ENCODE data around the gene IPO9.

Gene IPO9

GRCh38 chr1:201861448-201861847 is 32.5 kb downstream of the IPO9 start:
- H3K4me1 ChIP-seq: no peaks in the 10 kb centered on the region
- H3K4me2 ChIP-seq (ENCODE audit: low read length): no peak overlapping the region
- H3K9me3 ChIP-seq (ENCODE audit: control insufficient read depth, low read length): no peaks in the 10 kb centered on the region
- H3K27ac ChIP-seq: no peak overlapping the region
- H3K36me3 ChIP-seq (ENCODE audit: control insufficient read depth, insufficient read depth, low read length): no peaks in the 10 kb centered on the region
- H3K79me2 ChIP-seq: no peaks in the 10 kb centered on the region
- TF ChIP-seq CTCF (IDR thresholded peaks at IDR 0.05): no peak
- H3K9ac ChIP-seq: no peak overlapping the region
- H3K27me3 ChIP-seq (ENCODE audit: control insufficient read depth, insufficient read depth, low read length): no peaks in the 10 kb centered on the region
- H2AFZ ChIP-seq: no peak overlapping the region
- H3K4me3 ChIP-seq (ENCODE audit: low read depth, low read length): no peak overlapping the region

GRCh38 chr1:201870397-201870796 is 41.4 kb downstream of the IPO9 start:
- Histone ChIP-seq H3K4me1 (no peaks in the 10 kb centered on the region), H3K36me3 (ENCODE audit: control insufficient read depth, insufficient read depth, low read length) (no peaks in the 10 kb centered on the region), H3K79me2 (no peaks in the 10 kb centered on the region), H2AFZ (no peak overlapping the region), H3K27ac (no peak overlapping the region), H3K27me3 (ENCODE audit: control insufficient read depth, insufficient read depth, low read length) (no peaks in the 10 kb centered on the region), H3K9ac (no peak overlapping the region), H3K9me3 (ENCODE audit: control insufficient read depth, low read length) (no peaks in the 10 kb centered on the region), H3K4me2 (ENCODE audit: low read length) (no peak overlapping the region), H3K4me3 (ENCODE audit: low read depth, low read length) (no peak overlapping the region)
- no peak for TF ChIP-seq CTCF (IDR thresholded peaks at IDR 0.05)

- H3K79me2 ChIP-seq: no peaks in the 10 kb centered on the region
- no peak overlapping the region for H3K9ac ChIP-seq
- no peak overlapping the region for H3K4me3 ChIP-seq (ENCODE audit: low read depth, low read length)
- no peak overlapping the region for H3K4me2 ChIP-seq (ENCODE audit: low read length)
- no peaks in the 10 kb centered on the region for H3K36me3 ChIP-seq (ENCODE audit: control insufficient read depth, insufficient read depth, low read length)
- no peaks in the 10 kb centered on the region for H3K4me1 ChIP-seq
- H3K27ac ChIP-seq: no peak overlapping the region
- H2AFZ ChIP-seq: no peak overlapping the region
- no peaks in the 10 kb centered on the region for H3K27me3 ChIP-seq (ENCODE audit: control insufficient read depth, insufficient read depth, low read length)
- TF ChIP-seq CTCF (IDR thresholded peaks at IDR 0.05): no peak
- no peaks in the 10 kb centered on the region for H3K9me3 ChIP-seq (ENCODE audit: control insufficient read depth, low read length)
Observed at GRCh38 chr1:201874672-201875071, 45.7 kb downstream of the IPO9 start.

GRCh38 chr1:201876148-201876818 is 47.3 kb downstream of the IPO9 start:
- no peak for TF ChIP-seq CTCF (IDR thresholded peaks at IDR 0.05)
- no peaks in the 10 kb centered on the region for H3K27me3 ChIP-seq (ENCODE audit: control insufficient read depth, insufficient read depth, low read length)
- no peak overlapping the region for H3K27ac ChIP-seq
- H3K4me2 ChIP-seq (ENCODE audit: low read length): no peak overlapping the region
- H2AFZ ChIP-seq: no peak overlapping the region
- no peaks in the 10 kb centered on the region for H3K79me2 ChIP-seq
- no peak overlapping the region for H3K4me3 ChIP-seq (ENCODE audit: low read depth, low read length)
- H3K9ac ChIP-seq: no peak overlapping the region
- H3K9me3 ChIP-seq (ENCODE audit: control insufficient read depth, low read length): no peaks in the 10 kb centered on the region
- H3K4me1 ChIP-seq: no peaks in the 10 kb centered on the region
- no peaks in the 10 kb centered on the region for H3K36me3 ChIP-seq (ENCODE audit: control insufficient read depth, insufficient read depth, low read length)

GRCh38 chr1:201877877-201878401 is 49.0 kb downstream of the IPO9 start:
- Histone ChIP-seq H2AFZ (peak overlapping the region; percentile 29), H3K27me3 (ENCODE audit: control insufficient read depth, insufficient read depth, low read length) (no peaks in the 10 kb centered on the region), H3K4me2 (ENCODE audit: low read length) (no peak overlapping the region), H3K4me3 (ENCODE audit: low read depth, low read length) (no peak overlapping the region), H3K9me3 (ENCODE audit: control insufficient read depth, low read length) (no peaks in the 10 kb centered on the region), H3K4me1 (no peaks in the 10 kb centered on the region), H3K27ac (no peak overlapping the region), H3K79me2 (no peaks in the 10 kb centered on the region), H3K9ac (no peak overlapping the region), H3K36me3 (ENCODE audit: control insufficient read depth, insufficient read depth, low read length) (no peaks in the 10 kb centered on the region)
- peak; percentile 44 for TF ChIP-seq CTCF (IDR thresholded peaks at IDR 0.05)
